Sigmoid colon (tissue), 4 donors: ENCODE measurements around the gene NOC3L.

Experiments used
- EP300 ChIP-seq, 4 donors: sonication (generic); formaldehyde crosslinking; IDR thresholded peaks; one replicate each; pipeline ENCODE4 v1.6.1; 2017; ENCODE audit warnings: antibody characterized with exemption in 4 of 4
- POLR2AphosphoS5 ChIP-seq, 4 donors: sonication (generic); formaldehyde crosslinking; IDR thresholded peaks; one replicate each; pipeline ENCODE4 v1.6.1; 2017; ENCODE audit warnings: antibody characterized with exemption in 4 of 4
- TF ChIP-seq, protein P1 (sequence below), 4 experiments: fragments of 450-650 bp in 3 of 4; fragments of 200-600 bp in 1 of 4; IDR thresholded peaks; one replicate each; pipeline ENCODE4 v1.5.1; 2016 to 2019; ENCODE audit warnings: antibody characterized with exemption in 4 of 4, mild to moderate bottlenecking in 3 of 4, moderate library complexity in 2 of 4

DNA sequence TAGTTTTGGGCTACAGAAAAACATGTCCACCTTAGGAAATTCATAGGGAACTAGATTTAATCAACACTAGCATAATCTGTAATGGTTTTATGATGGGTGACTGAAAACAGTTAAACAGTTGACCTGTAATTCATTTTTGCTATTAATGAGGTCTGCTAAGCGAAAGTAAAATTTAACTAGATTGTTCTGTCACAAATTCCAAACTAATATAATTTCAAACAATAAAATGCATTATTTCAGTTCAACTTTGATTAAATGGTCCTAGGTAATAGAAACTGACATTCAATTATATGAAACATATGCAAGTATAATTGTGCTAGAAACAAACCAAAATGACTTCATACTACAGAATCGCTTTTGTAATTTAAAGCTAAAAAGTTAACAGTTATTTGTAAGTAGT lies 6.9 kb downstream of the NOC3L start:
- TF ChIP-seq POLR2AphosphoS5 (IDR thresholded peaks at IDR 0.05) (no peak), EP300 (IDR thresholded peaks at IDR 0.05) (no peak)
- TF ChIP-seq, protein P1, sequence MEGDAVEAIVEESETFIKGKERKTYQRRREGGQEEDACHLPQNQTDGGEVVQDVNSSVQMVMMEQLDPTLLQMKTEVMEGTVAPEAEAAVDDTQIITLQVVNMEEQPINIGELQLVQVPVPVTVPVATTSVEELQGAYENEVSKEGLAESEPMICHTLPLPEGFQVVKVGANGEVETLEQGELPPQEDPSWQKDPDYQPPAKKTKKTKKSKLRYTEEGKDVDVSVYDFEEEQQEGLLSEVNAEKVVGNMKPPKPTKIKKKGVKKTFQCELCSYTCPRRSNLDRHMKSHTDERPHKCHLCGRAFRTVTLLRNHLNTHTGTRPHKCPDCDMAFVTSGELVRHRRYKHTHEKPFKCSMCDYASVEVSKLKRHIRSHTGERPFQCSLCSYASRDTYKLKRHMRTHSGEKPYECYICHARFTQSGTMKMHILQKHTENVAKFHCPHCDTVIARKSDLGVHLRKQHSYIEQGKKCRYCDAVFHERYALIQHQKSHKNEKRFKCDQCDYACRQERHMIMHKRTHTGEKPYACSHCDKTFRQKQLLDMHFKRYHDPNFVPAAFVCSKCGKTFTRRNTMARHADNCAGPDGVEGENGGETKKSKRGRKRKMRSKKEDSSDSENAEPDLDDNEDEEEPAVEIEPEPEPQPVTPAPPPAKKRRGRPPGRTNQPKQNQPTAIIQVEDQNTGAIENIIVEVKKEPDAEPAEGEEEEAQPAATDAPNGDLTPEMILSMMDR (IDR thresholded peaks at IDR 0.05): no peak
